Caki2 (cell line): ENCODE data around the gene RIIAD1. TPM values are rescaled to one million over a fixed set of nuclear protein-coding genes. Genes with fewer than 3 reads are reported as not detected.
"Not testable (repeated sequence)": the region's sequence is repeated elsewhere in the genome, so short reads cannot be mapped to it uniquely, and the experiment has no call there.

Source experiments
- DNase-seq: peaks from one replicate; pipeline ENCODE4 v3.0.0-alpha.2; 2015; ENCODE audit warnings: low read depth
- in situ Hi-C: cut with HindIII; loops from 2 replicates; pipeline ENCODE4 v1.10.0; 2016; ENCODE audit warnings: low sequenced_read_pairs, low pct_unique_long_range_greater_than_20kb, mixed read lengths
- total RNA-seq: library from RNA; depleted of rRNA; stranded (reverse); fragments of >200 nt; shearing (Covaris generic); gene quantifications from 2 replicates; pipeline ENCODE4 v1.2.3, GENCODE V29; 2014; ENCODE audit warnings: low replicate concordance

RIIAD1 gene
- total RNA-seq, 1 experiment from 2014 or later = not detected

DNA sequence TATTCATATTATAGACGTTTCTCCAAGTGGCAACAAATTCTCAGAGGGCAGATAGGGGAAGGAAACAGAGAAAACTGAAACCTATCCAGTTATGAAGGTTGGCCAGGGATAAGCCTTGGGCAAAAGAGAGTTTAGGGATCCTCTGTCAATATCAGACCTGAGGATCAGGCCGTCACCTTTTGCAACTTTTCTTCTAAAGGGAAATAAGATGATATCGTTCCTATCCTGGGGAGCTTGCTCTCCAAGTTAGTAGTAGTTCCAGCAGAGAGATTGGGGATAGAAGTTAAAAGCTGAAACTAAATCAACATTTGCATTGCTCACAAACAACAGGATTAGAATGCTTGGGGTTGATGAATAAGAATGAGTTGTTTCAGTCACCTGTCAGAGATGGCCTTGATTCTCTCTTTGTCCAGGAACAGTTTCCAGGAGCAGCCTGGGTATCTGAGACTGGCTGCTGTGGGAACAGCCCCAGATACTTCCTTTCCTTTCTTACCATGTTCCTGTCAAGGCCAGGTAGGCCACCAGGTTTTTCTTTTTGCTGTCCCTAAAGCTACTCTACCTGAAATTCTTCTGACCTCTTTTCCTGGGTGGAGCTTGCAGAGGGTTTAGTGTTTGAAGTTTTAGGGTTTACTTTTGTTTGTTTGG is 2.5 kb downstream of the RIIAD1 start:
- in situ Hi-C loops = no loop called here

GRCh38 chr1:151728151-151729054 is 7.1 kb downstream of the RIIAD1 start:
- DNase-seq = no peak
- in situ Hi-C loops = no loop called here

More for the DNA sequence above, 2.5 kb downstream of the RIIAD1 start:
- DNase-seq = no peak

DNA sequence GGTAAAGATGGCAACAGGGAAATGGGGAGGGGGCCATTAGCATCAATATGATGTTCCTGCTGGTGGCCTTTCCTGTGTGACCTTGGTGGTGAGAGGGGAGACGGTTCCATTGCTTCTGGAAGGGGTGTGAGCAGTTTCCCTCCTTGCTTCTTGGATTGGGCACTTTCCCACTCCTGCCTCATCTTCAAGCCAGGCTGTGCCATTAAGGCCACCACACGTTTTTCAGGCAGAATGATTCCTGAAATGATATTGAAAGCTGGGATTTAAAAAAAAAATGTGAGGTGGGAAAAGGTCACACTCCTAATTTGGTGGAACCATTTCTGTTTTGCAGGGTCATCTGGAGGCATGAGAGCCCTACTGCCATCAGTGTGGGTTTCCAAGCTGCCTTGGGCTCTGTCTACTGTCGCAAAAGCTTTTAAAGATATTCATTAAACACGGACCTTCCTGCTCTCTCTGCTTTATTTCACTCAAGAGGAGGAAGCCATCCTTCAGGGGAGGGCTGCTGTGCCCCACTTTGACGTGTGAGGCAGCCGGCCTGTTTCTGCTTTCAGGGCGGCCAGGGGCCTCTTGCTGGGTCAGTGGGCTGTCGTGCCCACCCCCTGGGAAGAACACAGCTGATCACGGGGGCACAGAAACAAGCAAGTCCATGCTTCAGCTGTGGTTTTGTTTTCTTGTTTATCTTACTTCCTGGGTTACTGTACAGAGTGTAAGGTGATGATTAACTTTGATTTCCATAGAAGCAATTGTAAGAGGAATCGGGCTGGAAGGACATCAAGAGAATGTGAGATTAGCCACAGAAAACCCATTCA is 8.0 kb downstream of the RIIAD1 start:
- in situ Hi-C loops = no loop called here
- DNase-seq = no peak

DNA sequence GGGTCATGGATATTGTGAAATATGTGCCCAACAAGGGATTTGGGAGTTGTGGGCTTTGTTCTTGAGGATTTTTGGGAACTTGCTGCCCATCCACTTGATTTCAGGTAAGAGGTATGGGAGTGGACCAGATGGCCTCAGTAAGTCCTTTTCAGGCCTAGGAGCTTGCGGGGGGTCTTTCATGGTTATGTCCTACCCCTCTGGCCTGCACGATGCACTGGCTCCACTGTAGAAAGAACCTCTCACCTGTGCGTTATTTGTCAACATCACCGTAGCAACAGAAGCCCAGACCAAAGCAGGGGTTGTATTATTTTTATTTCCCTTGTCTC is 8.6 kb downstream of the RIIAD1 start:
- no peak for DNase-seq
- in situ Hi-C loops = no loop called here

- no peak for DNase-seq
- in situ Hi-C loops = no loop called here
Measured at GRCh38 chr1:151733126-151733525, 11.8 kb downstream of the RIIAD1 start.

GRCh38 chr1:151733995-151734394 is 12.7 kb downstream of the RIIAD1 start:
- DNase-seq, in situ Hi-C loops: not testable (repeated sequence)

GRCh38 chr1:151737026-151737425 is 15.7 kb downstream of the RIIAD1 start:
- DNase-seq = no peak
- in situ Hi-C loops = no loop called here

DNA sequence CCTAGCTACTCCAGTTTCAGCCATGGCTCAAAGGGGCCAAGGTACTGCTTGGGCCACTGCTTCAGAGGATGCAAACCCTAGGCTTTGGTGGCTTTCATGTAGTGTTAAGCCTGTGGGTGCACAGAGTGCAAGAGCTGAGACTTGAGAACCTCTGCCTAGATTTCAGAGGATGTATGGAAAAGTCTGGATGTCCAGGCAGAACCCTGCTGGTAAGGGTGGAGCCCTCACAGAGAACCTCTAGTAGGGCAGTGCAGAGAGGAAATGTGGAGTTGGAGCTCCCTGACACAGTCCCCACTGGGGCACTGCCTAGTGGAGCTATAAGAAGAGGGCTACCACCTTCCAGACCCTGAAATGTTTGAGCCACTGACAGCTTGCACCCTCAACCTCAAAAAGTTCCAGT is 16.2 kb downstream of the RIIAD1 start:
- in situ Hi-C loops = no loop called here
- no peak for DNase-seq

- in situ Hi-C loops = no loop called here
- DNase-seq = no peak
Measured at GRCh38 chr1:151739590-151740355, 18.5 kb downstream of the RIIAD1 start.

DNA sequence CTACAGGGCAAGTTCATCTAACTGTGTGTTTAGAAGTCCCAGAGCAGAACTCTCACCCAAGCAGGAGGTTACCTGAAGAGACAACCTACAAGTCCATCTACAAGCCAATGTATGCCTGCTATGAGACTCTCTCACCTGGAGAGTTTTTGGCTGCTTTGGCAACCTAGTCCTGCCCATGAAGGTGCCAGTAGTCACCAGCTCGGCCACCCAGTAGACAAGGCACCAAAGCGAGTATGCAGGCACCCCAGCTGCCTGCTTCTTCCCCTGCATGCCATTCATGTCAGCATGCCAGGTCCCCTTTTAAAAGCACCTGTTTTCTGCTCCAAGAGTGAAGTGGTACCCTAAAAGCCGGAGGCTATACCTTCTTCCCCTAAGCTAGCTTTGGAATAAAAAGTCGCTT is 20.2 kb downstream of the RIIAD1 start:
- in situ Hi-C loops = no loop called here
- DNase-seq = no peak

DNA sequence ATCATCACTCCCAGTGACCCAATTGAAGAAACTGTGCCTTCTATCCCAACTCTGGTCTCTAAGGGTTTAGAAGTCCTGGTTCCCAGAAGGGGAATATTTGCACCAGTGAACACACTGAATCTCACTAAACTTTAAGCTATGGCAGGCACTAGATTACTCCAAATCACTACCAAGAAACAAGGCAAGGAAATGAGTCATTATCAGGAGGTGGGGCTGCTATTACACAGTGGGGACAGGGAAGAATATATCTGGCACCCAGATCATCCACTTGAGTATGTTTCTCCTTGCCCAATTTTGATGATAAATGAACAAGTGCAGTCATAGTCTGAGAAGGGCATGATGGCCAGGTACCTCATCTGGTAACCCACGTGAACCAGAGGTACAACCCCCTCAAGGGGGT is 35.0 kb downstream of the RIIAD1 start:
- in situ Hi-C loops = no loop called here

GRCh38 chr1:151759241-151759640 is 37.9 kb downstream of the RIIAD1 start:
- DNase-seq = no peak
- in situ Hi-C loops = no loop called here

More for the DNA sequence above, 35.0 kb downstream of the RIIAD1 start:
- DNase-seq = no peak

GRCh38 chr1:151760597-151761385 is 39.5 kb downstream of the RIIAD1 start:
- no peak for DNase-seq

GRCh38 chr1:151762941-151763921 is 41.9 kb downstream of the RIIAD1 start, which contains the start of gene MRPL9:
TSS of gene MRPL9 (minus strand) at chr1:151763496. CDS start at chr1:151763479, 17 bp downstream.
- peak; percentile 78 for DNase-seq
- in situ Hi-C loops = no loop called here

More at GRCh38 chr1:151760597-151761385, 39.5 kb downstream of the RIIAD1 start:
- in situ Hi-C loops = no loop called here

- no peak for DNase-seq
- in situ Hi-C loops = no loop called here
Measured at GRCh38 chr1:151763990-151764389, 42.7 kb downstream of the RIIAD1 start.

GRCh38 chr1:151768351-151769066 is 47.2 kb downstream of the RIIAD1 start:
- DNase-seq, in situ Hi-C loops: not testable (repeated sequence)
